K562 (cell line): ENCODE measurements around the gene UMODL1. TPM values are rescaled to one million over a fixed set of nuclear protein-coding genes. Genes with fewer than 3 reads are reported as not detected.

Experiments used
- BCL6 ChIP-seq: fragments of 250-450 bp; sonication (Bioruptor Pico); IDR thresholded peaks from 2 replicates; pipeline ENCODE4 v1.4.0; 2020
- FOXK2 ChIP-seq, 2 experiments: fragments of 450-650 bp; IDR thresholded peaks in 1 of 2; conservative IDR thresholded peaks in 1 of 2; 2 replicates each; pipeline ENCODE4 v1.6.1; 2016; ENCODE audit warnings: low read depth in 2 of 2, mild to moderate bottlenecking in 1 of 2
- GATA2 ChIP-seq: sonication (generic); formaldehyde crosslinking; IDR thresholded peaks from 2 replicates; pipeline ENCODE4 v1.4.0; 2020; ENCODE audit warnings: mild to moderate bottlenecking, missing genetic modification reagents
- KDM2B ChIP-seq: fragments of 250-450 bp; sonication (Bioruptor Pico); IDR thresholded peaks from 2 replicates; pipeline ENCODE4 v1.8.0; 2021; ENCODE audit warnings: mild to moderate bottlenecking, moderate library complexity
- POLR2B ChIP-seq: fragments of 450-650 bp; IDR thresholded peaks from 2 replicates; pipeline ENCODE4 v1.6.1; 2018; ENCODE audit warnings: low read depth; ENCODE audit not compliant: partially characterized antibody
- TAF1 ChIP-seq: IDR thresholded peaks from 2 replicates; pipeline ENCODE4 v1.6.1; 2011; ENCODE audit warnings: mild to moderate bottlenecking, low read length, moderate library complexity; ENCODE audit not compliant: insufficient read depth, control insufficient read depth, severe bottlenecking; ENCODE audit errors: extremely low read depth
- ZNF175 ChIP-seq: fragments of 200-800 bp; sonication (Bioruptor generic); IDR thresholded peaks from 2 replicates; pipeline ENCODE4 v1.6.1; 2016; ENCODE audit warnings: low read depth, mild to moderate bottlenecking, missing genetic modification characterization, missing compliant biosample characterization
- ZNF445 ChIP-seq: fragments of 250-450 bp; sonication (Bioruptor Pico); IDR thresholded peaks from 2 replicates; pipeline ENCODE4 v1.4.0; 2020; ENCODE audit warnings: low read depth, mild to moderate bottlenecking, moderate library complexity
- ZNF699 ChIP-seq: fragments of 250-450 bp; sonication (Bioruptor Pico); IDR thresholded peaks from 2 replicates; pipeline ENCODE4 v1.8.0; 2021; ENCODE audit warnings: mild to moderate bottlenecking, moderate library complexity; ENCODE audit not compliant: insufficient replicate concordance
- ZNF76 ChIP-seq: fragments of 250-450 bp; sonication (Bioruptor Pico); IDR thresholded peaks from 2 replicates; pipeline ENCODE4 v1.4.0; 2020; ENCODE audit warnings: mild to moderate bottlenecking, moderate library complexity, borderline replicate concordance
- ZNF785 ChIP-seq: fragments of 250-450 bp; sonication (Bioruptor Pico); IDR thresholded peaks from 2 replicates; pipeline ENCODE4 v1.4.0; 2020; ENCODE audit warnings: mild to moderate bottlenecking
- polyA plus RNA-seq, 8 experiments: library from polyadenylated mRNA; depleted of rRNA in 4 of 8; stranded (reverse) in 5 of 8; unstranded in 3 of 8; fragments of >200 nt; fragmentation: Nextera tagmentation in 2 of 8; fragmentation: Illumina TruSeq in 1 of 8; extraction: Ambion mirVana in 2 of 8; extraction: Trizol in 1 of 8; gene quantifications; 2 replicates each; pipeline versions ENCODE4 v1.2.1 to v1.2.3, GENCODE V29; 2011 to 2014; ENCODE audit warnings: inconsistent platforms in 1 of 8, missing spikeins in 1 of 8
- total RNA-seq, 7 experiments: library from RNA; depleted of rRNA in 6 of 7; stranded (reverse); fragments of >200 nt in 6 of 7; fragmentation: Illumina TruSeq in 2 of 7; extraction: Trizol in 2 of 7; gene quantifications; 2 replicates each; pipeline versions ENCODE4 v1.2.1 to v1.2.3, GENCODE V29; 2011 to 2021; ENCODE audit warnings: low replicate concordance in 1 of 7
- TF ChIP-seq, protein P1 (sequence below): fragments of 200-800 bp; sonication (Bioruptor generic); IDR thresholded peaks from 2 replicates; pipeline ENCODE4 v1.6.1; 2016; ENCODE audit warnings: missing genetic modification characterization, missing compliant biosample characterization

UMODL1 gene
- total and polyA plus RNA-seq, 9 of the 15 experiments (the other 6 are each of a cell fraction or from before 2014, with no cell fraction given), result not detected

DNA sequence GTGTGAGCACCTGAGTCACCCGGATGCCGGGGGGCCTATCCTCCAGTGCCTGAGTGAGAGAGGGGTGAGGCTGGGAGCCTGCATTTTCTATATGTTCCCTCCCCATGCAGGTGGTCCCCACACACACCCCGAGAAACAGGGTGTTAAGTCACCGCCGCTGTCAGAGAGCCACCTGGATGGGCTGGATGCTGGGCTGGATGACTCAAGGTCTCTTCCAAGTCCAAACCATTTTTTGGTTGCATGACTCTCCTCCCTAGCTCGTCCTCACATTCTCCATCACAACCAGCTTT lies 2.9 kb upstream of the UMODL1 start (continued):
- TF ChIP-seq, protein P1, sequence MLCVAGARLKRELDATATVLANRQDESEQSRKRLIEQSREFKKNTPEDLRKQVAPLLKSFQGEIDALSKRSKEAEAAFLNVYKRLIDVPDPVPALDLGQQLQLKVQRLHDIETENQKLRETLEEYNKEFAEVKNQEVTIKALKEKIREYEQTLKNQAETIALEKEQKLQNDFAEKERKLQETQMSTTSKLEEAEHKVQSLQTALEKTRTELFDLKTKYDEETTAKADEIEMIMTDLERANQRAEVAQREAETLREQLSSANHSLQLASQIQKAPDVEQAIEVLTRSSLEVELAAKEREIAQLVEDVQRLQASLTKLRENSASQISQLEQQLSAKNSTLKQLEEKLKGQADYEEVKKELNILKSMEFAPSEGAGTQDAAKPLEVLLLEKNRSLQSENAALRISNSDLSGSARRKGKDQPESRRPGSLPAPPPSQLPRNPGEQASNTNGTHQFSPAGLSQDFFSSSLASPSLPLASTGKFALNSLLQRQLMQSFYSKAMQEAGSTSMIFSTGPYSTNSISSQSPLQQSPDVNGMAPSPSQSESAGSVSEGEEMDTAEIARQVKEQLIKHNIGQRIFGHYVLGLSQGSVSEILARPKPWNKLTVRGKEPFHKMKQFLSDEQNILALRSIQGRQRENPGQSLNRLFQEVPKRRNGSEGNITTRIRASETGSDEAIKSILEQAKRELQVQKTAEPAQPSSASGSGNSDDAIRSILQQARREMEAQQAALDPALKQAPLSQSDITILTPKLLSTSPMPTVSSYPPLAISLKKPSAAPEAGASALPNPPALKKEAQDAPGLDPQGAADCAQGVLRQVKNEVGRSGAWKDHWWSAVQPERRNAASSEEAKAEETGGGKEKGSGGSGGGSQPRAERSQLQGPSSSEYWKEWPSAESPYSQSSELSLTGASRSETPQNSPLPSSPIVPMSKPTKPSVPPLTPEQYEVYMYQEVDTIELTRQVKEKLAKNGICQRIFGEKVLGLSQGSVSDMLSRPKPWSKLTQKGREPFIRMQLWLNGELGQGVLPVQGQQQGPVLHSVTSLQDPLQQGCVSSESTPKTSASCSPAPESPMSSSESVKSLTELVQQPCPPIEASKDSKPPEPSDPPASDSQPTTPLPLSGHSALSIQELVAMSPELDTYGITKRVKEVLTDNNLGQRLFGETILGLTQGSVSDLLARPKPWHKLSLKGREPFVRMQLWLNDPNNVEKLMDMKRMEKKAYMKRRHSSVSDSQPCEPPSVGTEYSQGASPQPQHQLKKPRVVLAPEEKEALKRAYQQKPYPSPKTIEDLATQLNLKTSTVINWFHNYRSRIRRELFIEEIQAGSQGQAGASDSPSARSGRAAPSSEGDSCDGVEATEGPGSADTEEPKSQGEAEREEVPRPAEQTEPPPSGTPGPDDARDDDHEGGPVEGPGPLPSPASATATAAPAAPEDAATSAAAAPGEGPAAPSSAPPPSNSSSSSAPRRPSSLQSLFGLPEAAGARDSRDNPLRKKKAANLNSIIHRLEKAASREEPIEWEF (CRISPR knock-in tag), result no peak
- TF ChIP-seq BCL6, result no peak
- TF ChIP-seq ZNF445, result no peak
- no peak for TF ChIP-seq GATA2 (CRISPR knock-in tag)
- no peak for TF ChIP-seq KDM2B (CRISPR knock-in tag)
- no peak for TF ChIP-seq ZNF76 (CRISPR knock-in tag)
- TF ChIP-seq ZNF175 (CRISPR knock-in tag), result no peak
- TF ChIP-seq TAF1, result no peak
- TF ChIP-seq POLR2B, result no peak
- no peak for TF ChIP-seq ZNF699 (CRISPR knock-in tag)
- no peak for TF ChIP-seq ZNF785 (CRISPR knock-in tag)
- no peak for TF ChIP-seq FOXK2 (conservative IDR thresholded peaks at IDR 0.05 in 1 of 2, IDR thresholded peaks at IDR 0.05 in 1 of 2; ENCODE audit: low read depth in 2 of 2)
